RWPE2 (cell line): ENCODE results near the gene NRIP3.

Experiments
- ATAC-seq: fragments of 200-7000 bp; cut with Tn5 transposase; 3 replicates; pipeline ENCODE4 v1.9.1; 2021; ENCODE audit warnings: low read depth
- DNase-seq: peaks from one replicate; pipeline ENCODE4 v3.0.0-alpha.2; 2020; ENCODE audit warnings: low spot score
- H3K27ac ChIP-seq: fragments of 450-650 bp; 2 replicates; pipeline ENCODE4 v1.5.1; 2017; ENCODE audit warnings: mild to moderate bottlenecking; ENCODE audit not compliant: poor library complexity, severe bottlenecking
- H3K27me3 ChIP-seq: fragments of 250-450 bp; sonication (Bioruptor Pico); 2 replicates; pipeline ENCODE4 v1.5.1; 2021; ENCODE audit warnings: mild to moderate bottlenecking, moderate library complexity; ENCODE audit not compliant: insufficient read depth, poor library complexity, severe bottlenecking
- H3K36me3 ChIP-seq: fragments of 250-450 bp; sonication (Bioruptor Pico); 2 replicates; pipeline ENCODE4 v1.5.1; 2020; ENCODE audit warnings: low read depth, mild to moderate bottlenecking, moderate library complexity
- H3K4me1 ChIP-seq: fragments of 250-450 bp; sonication (Bioruptor Pico); 2 replicates; pipeline ENCODE4 v1.5.1; 2021; ENCODE audit warnings: mild to moderate bottlenecking, moderate library complexity; ENCODE audit not compliant: insufficient read depth, poor library complexity, severe bottlenecking
- H3K4me3 ChIP-seq: fragments of 250-450 bp; sonication (Bioruptor Pico); 2 replicates; pipeline ENCODE4 v1.5.1; 2021; ENCODE audit warnings: mild to moderate bottlenecking, moderate library complexity; ENCODE audit not compliant: severe bottlenecking
- H3K9me3 ChIP-seq: fragments of 250-450 bp; sonication (Bioruptor Pico); 2 replicates; pipeline ENCODE4 v1.5.1; 2021; ENCODE audit warnings: mild to moderate bottlenecking, moderate library complexity; ENCODE audit not compliant: severe bottlenecking
- TF ChIP-seq, protein P1 (sequence below): fragments of 450-650 bp; IDR thresholded peaks from one replicate; pipeline ENCODE4 v1.5.1; 2017; ENCODE audit warnings: mild to moderate bottlenecking, moderate library complexity; ENCODE audit not compliant: poor library complexity, severe bottlenecking

NRIP3 gene

DNA sequence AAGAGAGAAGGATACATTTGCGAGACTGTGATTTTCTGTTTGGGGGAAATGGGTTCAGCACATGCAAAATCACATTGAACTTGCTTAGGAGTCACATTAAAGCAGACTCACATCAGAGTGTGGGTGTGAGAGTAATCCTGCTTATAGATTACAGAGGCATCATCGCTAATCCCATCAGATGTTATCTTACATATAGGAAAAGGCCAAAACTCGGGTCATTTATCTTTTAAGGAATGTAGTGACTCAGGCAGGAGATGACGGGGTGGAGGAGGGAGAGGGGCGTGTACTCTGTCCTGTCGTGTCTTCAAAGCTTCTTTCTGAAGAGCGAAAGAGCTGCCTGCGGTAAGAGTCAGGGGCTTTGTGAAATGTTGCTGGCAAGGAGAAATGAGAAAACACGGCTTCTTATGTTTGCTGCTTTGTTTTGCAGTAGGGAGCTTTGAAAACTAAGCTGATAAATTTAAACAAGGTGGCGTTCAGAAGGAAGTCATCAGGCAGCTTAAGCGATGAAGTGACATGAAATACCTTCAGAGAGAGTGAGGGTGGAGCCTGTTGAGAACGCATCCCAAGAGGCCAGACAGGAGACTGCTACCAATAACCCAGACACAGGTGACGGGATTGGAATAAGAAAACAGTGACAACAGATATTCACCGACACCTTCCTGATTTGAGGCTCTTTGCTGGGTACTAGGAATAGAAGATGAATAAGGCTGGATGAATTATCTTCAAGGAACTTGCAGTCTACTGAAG, 68.9 kb downstream of the NRIP3 start:
- DNase-seq: no peak

DNA sequence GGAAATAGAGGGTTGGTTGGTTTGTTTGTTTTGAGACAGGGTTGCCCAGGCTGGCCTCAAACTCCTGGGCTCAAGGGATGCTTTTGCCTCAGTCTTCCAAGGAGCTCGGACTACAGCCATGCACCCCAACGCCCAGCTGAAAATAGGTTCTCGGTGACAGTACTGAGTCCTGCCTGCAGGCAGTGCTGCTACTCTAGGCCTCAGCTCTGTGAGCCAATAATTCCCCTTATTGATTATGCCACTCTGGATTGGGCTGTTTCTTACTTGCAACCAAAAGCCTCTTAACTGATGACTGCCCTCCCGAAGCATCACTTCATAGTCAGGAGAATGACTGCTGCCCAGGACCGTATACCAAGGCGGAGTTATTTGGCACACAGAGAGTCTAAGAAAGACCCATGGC, 69.9 kb downstream of the NRIP3 start:
- ATAC-seq (no peak), DNase-seq (no peak)
- H3K4me3 ChIP-seq: no peak overlapping the region
- no peaks in the 10 kb centered on the region for H3K27me3 ChIP-seq
- H3K36me3 ChIP-seq: no peaks in the 10 kb centered on the region
- H3K27ac ChIP-seq: peak overlapping the region; percentile 57
- H3K4me1 ChIP-seq: peaks cover 7% of the 10 kb centered on the region
- H3K9me3 ChIP-seq: no peaks in the 10 kb centered on the region
- TF ChIP-seq, protein P1, sequence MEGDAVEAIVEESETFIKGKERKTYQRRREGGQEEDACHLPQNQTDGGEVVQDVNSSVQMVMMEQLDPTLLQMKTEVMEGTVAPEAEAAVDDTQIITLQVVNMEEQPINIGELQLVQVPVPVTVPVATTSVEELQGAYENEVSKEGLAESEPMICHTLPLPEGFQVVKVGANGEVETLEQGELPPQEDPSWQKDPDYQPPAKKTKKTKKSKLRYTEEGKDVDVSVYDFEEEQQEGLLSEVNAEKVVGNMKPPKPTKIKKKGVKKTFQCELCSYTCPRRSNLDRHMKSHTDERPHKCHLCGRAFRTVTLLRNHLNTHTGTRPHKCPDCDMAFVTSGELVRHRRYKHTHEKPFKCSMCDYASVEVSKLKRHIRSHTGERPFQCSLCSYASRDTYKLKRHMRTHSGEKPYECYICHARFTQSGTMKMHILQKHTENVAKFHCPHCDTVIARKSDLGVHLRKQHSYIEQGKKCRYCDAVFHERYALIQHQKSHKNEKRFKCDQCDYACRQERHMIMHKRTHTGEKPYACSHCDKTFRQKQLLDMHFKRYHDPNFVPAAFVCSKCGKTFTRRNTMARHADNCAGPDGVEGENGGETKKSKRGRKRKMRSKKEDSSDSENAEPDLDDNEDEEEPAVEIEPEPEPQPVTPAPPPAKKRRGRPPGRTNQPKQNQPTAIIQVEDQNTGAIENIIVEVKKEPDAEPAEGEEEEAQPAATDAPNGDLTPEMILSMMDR: no peak

More for the DNA sequence above, 68.9 kb downstream of the NRIP3 start:
- Histone ChIP-seq H3K4me1 (peaks cover 7% of the 10 kb centered on the region), H3K27ac (peak overlapping the region; percentile 57), H3K4me3 (no peak overlapping the region), H3K36me3 (no peaks in the 10 kb centered on the region), H3K9me3 (no peaks in the 10 kb centered on the region), H3K27me3 (no peaks in the 10 kb centered on the region)
- TF ChIP-seq, protein P1: no peak
- peak; percentile 94 for ATAC-seq

DNA sequence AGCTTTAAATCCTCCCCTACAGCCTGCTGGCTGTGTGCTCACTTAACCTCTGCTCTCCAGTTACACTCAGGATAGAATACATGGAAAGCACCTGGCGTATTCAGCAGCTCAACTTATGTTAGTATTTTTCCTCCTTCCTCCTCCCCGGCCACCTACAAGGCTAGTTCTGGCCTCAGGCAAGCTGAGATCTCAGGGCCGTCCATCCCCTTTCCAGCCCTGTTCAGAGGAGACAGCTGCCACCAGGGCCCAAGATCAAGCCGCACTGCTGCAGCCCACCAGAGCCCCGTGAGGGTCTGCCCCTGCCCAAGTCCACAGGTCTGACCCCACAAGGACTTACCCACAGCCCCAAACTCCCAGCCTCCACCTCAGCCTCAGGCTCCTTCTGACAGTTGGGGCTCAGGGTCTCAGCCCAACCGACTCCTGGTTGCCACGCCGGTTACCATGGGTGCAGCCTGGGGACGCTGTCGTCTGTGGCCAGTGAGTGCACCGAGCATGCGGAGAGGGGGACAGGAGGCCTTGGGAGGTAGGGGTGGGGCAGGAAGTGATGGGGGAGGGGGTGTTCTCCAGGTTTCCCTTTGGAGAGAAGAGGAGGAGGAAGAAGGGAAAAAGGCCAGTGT, 71.1 kb downstream of the NRIP3 start, which contains the start of gene C11orf16:
C11orf16 (minus strand) TSS at position 384 of the 617 bp plus-strand sequence. CDS start 639 bp downstream, outside the sequence.
- Histone ChIP-seq H3K27me3 (no peaks in the 10 kb centered on the region), H3K4me1 (peaks cover 7% of the 10 kb centered on the region), H3K27ac (no peak within 1 kb of the TSS), H3K9me3 (no peaks in the 10 kb centered on the region), H3K36me3 (no peaks in the 10 kb centered on the region), H3K4me3 (no peak within 1 kb of the TSS)
- no peak for ATAC-seq
- DNase-seq: no peak
- TF ChIP-seq, protein P1: no peak
